ENCODE results near the gene B3GALT5. TPM values are rescaled to one million over a fixed set of nuclear protein-coding genes. Genes with fewer than 3 reads are reported as not detected.

The B3GALT5 gene
- total RNA-seq, 2 donors from 2014 or later, result 2.5 to 6.1 TPM

- WGBS, 2 experiments (ENCODE audit: insufficient coverage in 1 of 2, insufficient read length in 1 of 2), result 97% methylated on average over 4 of the region's 4 CpGs
- Histone ChIP-seq H3K27ac (ENCODE audit: low read depth, low read length) (no peak overlapping the region), H3K36me3 (ENCODE audit: control insufficient read depth, insufficient read depth, low read length) (no peaks in the 10 kb centered on the region), H3K9ac (ENCODE audit: extremely low read depth, low read length, poor library complexity, severe bottlenecking) (no peak overlapping the region), H3K27me3 (ENCODE audit: control insufficient read depth, insufficient read depth, low read length, poor library complexity, severe bottlenecking) (no peaks in the 10 kb centered on the region), H3K4me1 (ENCODE audit: control insufficient read depth, insufficient read depth, low read length) (peaks cover 32% of the 10 kb centered on the region), H3K4me3 (ENCODE audit: low read length) (no peak overlapping the region), H3K9me3 (ENCODE audit: control insufficient read depth, low read length) (no peaks in the 10 kb centered on the region)
- no peaks in the 10 kb centered on the region for H3K36me3 Mint-ChIP-seq (ENCODE audit: low read depth)
- H3K9me3 Mint-ChIP-seq, result no peaks in the 10 kb centered on the region
- peaks cover 55% of the 10 kb centered on the region for H3K4me1 Mint-ChIP-seq
- no peak overlapping the region for H3K4me3 Mint-ChIP-seq
- H3K27ac Mint-ChIP-seq, result no peak overlapping the region
- TF ChIP-seq, protein P1, sequence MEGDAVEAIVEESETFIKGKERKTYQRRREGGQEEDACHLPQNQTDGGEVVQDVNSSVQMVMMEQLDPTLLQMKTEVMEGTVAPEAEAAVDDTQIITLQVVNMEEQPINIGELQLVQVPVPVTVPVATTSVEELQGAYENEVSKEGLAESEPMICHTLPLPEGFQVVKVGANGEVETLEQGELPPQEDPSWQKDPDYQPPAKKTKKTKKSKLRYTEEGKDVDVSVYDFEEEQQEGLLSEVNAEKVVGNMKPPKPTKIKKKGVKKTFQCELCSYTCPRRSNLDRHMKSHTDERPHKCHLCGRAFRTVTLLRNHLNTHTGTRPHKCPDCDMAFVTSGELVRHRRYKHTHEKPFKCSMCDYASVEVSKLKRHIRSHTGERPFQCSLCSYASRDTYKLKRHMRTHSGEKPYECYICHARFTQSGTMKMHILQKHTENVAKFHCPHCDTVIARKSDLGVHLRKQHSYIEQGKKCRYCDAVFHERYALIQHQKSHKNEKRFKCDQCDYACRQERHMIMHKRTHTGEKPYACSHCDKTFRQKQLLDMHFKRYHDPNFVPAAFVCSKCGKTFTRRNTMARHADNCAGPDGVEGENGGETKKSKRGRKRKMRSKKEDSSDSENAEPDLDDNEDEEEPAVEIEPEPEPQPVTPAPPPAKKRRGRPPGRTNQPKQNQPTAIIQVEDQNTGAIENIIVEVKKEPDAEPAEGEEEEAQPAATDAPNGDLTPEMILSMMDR (conservative IDR thresholded peaks at IDR 0.05), result no peak
- DNase-seq, result no peak
- no peaks in the 10 kb centered on the region for H3K27me3 Mint-ChIP-seq (ENCODE audit: insufficient read depth)
These were observed 28.0 kb downstream of the B3GALT5 start for GRCh38 chr21:39640754-39641153.

GRCh38 chr21:39641827-39642450 is 29.2 kb downstream of the B3GALT5 start:
- Histone ChIP-seq H3K27ac (ENCODE audit: low read depth, low read length) (no peak overlapping the region), H3K27me3 (ENCODE audit: control insufficient read depth, insufficient read depth, low read length, poor library complexity, severe bottlenecking) (no peaks in the 10 kb centered on the region), H3K9me3 (ENCODE audit: control insufficient read depth, low read length) (no peaks in the 10 kb centered on the region), H3K9ac (ENCODE audit: extremely low read depth, low read length, poor library complexity, severe bottlenecking) (no peak overlapping the region), H3K4me1 (ENCODE audit: control insufficient read depth, insufficient read depth, low read length) (peaks cover 26% of the 10 kb centered on the region), H3K4me3 (ENCODE audit: low read length) (no peak overlapping the region), H3K36me3 (ENCODE audit: control insufficient read depth, insufficient read depth, low read length) (no peaks in the 10 kb centered on the region)
- no peaks in the 10 kb centered on the region for H3K27me3 Mint-ChIP-seq (ENCODE audit: insufficient read depth)
- no peak for DNase-seq
- TF ChIP-seq, protein P1 (conservative IDR thresholded peaks at IDR 0.05), result no peak
- no peaks in the 10 kb centered on the region for H3K9me3 Mint-ChIP-seq
- H3K4me1 Mint-ChIP-seq, result peaks cover 43% of the 10 kb centered on the region
- H3K4me3 Mint-ChIP-seq, result no peak overlapping the region
- no peak overlapping the region for H3K27ac Mint-ChIP-seq
- peaks cover 9% of the 10 kb centered on the region for H3K36me3 Mint-ChIP-seq (ENCODE audit: low read depth)
- 73 to 83% methylated on average over 5 to 6 of the region's 6 CpGs for WGBS, 2 experiments (ENCODE audit: insufficient coverage in 1 of 2, insufficient read length in 1 of 2)

GRCh38 chr21:39644062-39644560 is 31.4 kb downstream of the B3GALT5 start:
- Mint-ChIP-seq H3K36me3 (ENCODE audit: low read depth) (peaks cover 15% of the 10 kb centered on the region), H3K4me3 (no peak overlapping the region), H3K4me1 (peaks cover 23% of the 10 kb centered on the region), H3K27ac (no peak overlapping the region), H3K9me3 (no peaks in the 10 kb centered on the region), H3K27me3 (ENCODE audit: insufficient read depth) (no peaks in the 10 kb centered on the region)
- TF ChIP-seq, protein P1 (conservative IDR thresholded peaks at IDR 0.05), result no peak
- WGBS, 2 experiments (ENCODE audit: insufficient coverage in 1 of 2, insufficient read length in 1 of 2), result 86 to 87% methylated on average over 5 to 6 of the region's 6 CpGs
- H3K4me3 ChIP-seq (ENCODE audit: low read length), result no peak overlapping the region
- DNase-seq, result peak; percentile 25
- H3K4me1 ChIP-seq (ENCODE audit: control insufficient read depth, insufficient read depth, low read length), result peaks cover 7% of the 10 kb centered on the region
- no peaks in the 10 kb centered on the region for H3K36me3 ChIP-seq (ENCODE audit: control insufficient read depth, insufficient read depth, low read length)
- no peaks in the 10 kb centered on the region for H3K9me3 ChIP-seq (ENCODE audit: control insufficient read depth, low read length)
- H3K27ac ChIP-seq (ENCODE audit: low read depth, low read length), result no peak overlapping the region
- no peak overlapping the region for H3K9ac ChIP-seq (ENCODE audit: extremely low read depth, low read length, poor library complexity, severe bottlenecking)
- no peaks in the 10 kb centered on the region for H3K27me3 ChIP-seq (ENCODE audit: control insufficient read depth, insufficient read depth, low read length, poor library complexity, severe bottlenecking)

Measured in endodermal cell (in vitro differentiated cells).